Measurements from ENCODE around the gene SUPV3L1. TPM values are rescaled to one million over a fixed set of nuclear protein-coding genes. Genes with fewer than 3 reads are reported as not detected.

The SUPV3L1 gene
- polyA plus RNA-seq, 3 donors: 38.8 to 48.7 (median 39.4) TPM

DNA sequence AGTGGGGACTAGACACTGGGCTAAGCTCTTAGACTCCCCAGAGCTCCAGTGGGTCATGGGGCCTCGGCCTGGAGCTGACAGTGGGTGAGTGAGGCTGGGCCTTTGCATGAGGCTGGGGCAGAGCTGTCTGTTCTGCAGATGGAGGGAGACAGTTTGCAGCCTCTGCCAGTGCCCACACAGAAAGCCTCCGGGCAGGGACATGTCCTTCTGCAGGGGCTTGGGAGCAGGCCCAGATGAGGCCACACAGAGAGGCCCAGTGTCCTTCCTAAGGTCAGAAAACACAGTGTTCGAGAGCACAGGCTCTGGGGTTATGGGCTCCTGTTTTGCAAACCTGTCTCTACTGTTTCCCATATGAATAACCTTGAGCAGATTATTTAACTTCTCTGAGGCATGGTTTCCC lies 73.1 kb downstream of the SUPV3L1 start:
- no peak for DNase-seq (ENCODE audit: low read depth in 3 of 3, low spot score in 2 of 3)

DNA sequence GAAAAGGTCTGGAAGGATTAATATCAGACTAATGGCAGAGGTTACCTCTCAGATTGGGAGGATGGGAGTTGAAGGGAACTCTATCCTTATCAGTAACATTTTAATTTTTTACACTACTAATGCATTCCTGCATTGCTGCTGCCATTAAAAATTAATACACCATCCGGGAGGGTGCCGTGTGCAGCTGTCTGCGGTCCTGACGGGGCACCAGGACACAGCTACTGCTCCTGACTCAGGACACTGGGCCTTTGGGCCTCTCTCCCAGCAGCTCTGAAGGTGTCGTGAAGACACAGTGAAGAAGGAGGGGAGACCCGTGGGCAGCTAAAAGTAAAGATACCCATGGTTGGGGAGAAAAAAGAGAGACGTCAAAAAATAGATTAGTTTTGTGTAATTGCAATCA lies 74.8 kb downstream of the SUPV3L1 start:
- DNase-seq (ENCODE audit: low read depth in 3 of 3, low spot score in 2 of 3): no peak

Other genes starting within 250 kb of the SUPV3L1 start
- 10 to 100 TPM; 55.6 to 59.7 (median 58.1) TPM for gene DDX21, start 224.1 kb upstream of the SUPV3L1 start, polyA plus RNA-seq (ENCODE audit: insufficient read length in 3 of 3)
- gene KIFBP, start 191.4 kb upstream of the SUPV3L1 start, polyA plus RNA-seq (ENCODE audit: insufficient read length in 3 of 3): 10 to 100 TPM; 36.1 to 38.3 (median 37.9) TPM
- gene SRGN, start 92.1 kb upstream of the SUPV3L1 start, polyA plus RNA-seq (ENCODE audit: insufficient read length in 3 of 3): 10 to 100 TPM; 14.2 to 19.5 (median 16.3) TPM
- 10 to 100 TPM; 85.5 to 95.3 (median 89.2) TPM for gene VPS26A, start 56.1 kb upstream of the SUPV3L1 start, polyA plus RNA-seq (ENCODE audit: insufficient read length in 3 of 3)
- 10 to 100 TPM; 15.4 to 16.9 (median 16.7) TPM for gene HKDC1, start 40.1 kb downstream of the SUPV3L1 start, polyA plus RNA-seq (ENCODE audit: insufficient read length in 3 of 3)
- gene HK1, start 98.3 kb downstream of the SUPV3L1 start, polyA plus RNA-seq (ENCODE audit: insufficient read length in 3 of 3): 10 to 100 TPM; 52.4 to 60.9 (median 54.3) TPM
- gene TACR2, start 236.7 kb downstream of the SUPV3L1 start, polyA plus RNA-seq (ENCODE audit: insufficient read length in 3 of 3): under 1 TPM; 0.10 to 0.28 (median 0.24) TPM